Esophagus squamous epithelium (tissue), 5 donors: ENCODE data around the gene CTNNB1. TPM values are rescaled to one million over a fixed set of nuclear protein-coding genes. Genes with fewer than 3 reads are reported as not detected.

ENCODE experiments used
- DNase-seq: peaks from one replicate; lab custom pipeline; 2025; lab: John Stamatoyannopoulos, UW
- H3K27ac ChIP-seq, 4 donors: fragments of 200-600 bp; sonication (generic); one replicate each; pipeline ENCODE4 v1.5.1; 2016 to 2019; ENCODE audit warnings: mild to moderate bottlenecking in 1 of 4
- H3K27me3 ChIP-seq, 4 donors: fragments of 200-600 bp; sonication (generic); 1 replicate in 3 of 4; 2 replicates in 1 of 4; pipeline versions ENCODE4 v1.5.1 to v1.6.0; 2017 to 2021; ENCODE audit warnings: antibody characterized with exemption in 1 of 4
- H3K36me3 ChIP-seq, 3 donors: fragments of 200-600 bp; sonication (generic); one replicate each; pipeline ENCODE4 v1.5.1; 2016 to 2019
- H3K4me1 ChIP-seq, 3 donors: fragments of 200-600 bp; sonication (generic); one replicate each; pipeline ENCODE4 v1.5.1; 2017 to 2019
- H3K4me3 ChIP-seq, 4 donors: fragments of 200-600 bp; sonication (generic); 1 replicate in 3 of 4; 2 replicates in 1 of 4; pipeline ENCODE4 v1.5.1; 2016 to 2019; ENCODE audit warnings: mild to moderate bottlenecking in 2 of 4, moderate library complexity in 1 of 4
- H3K9me3 ChIP-seq, 3 donors: fragments of 200-600 bp; sonication (generic); one replicate each; pipeline ENCODE4 v1.5.1; 2016 to 2019
- CTCF ChIP-seq, 6 experiments: fragments of 450-650 bp in 4 of 6; fragments of 200-600 bp in 2 of 6; sonication (generic) in 2 of 6; IDR thresholded peaks; one replicate each; pipeline ENCODE4 v1.5.1; 2016 to 2019; ENCODE audit warnings: antibody characterized with exemption in 6 of 6, mild to moderate bottlenecking in 4 of 6, moderate library complexity in 4 of 6
- POLR2A ChIP-seq, 4 donors: fragments of 450-650 bp; IDR thresholded peaks; one replicate each; pipeline ENCODE4 v1.6.1; 2017; ENCODE audit warnings: antibody characterized with exemption in 4 of 4, mild to moderate bottlenecking in 4 of 4, moderate library complexity in 3 of 4
- WGBS, 2 donors: methylation state at CpG; one replicate each; pipeline ENCODE4 v1.1.5; 2018; 5-methylcytosine and 5-hydroxymethylcytosine counted together
- intact Hi-C: fragments of 100-400 bp; cut with DNase I; formaldehyde crosslinking; loops from one replicate; pipeline ENCODE4 v1.15.0; 2022
- total RNA-seq, 4 donors: library from RNA; depleted of rRNA; stranded (reverse); fragments of >200 nt; gene quantifications; one replicate each; pipeline ENCODE4 v1.1.0, GENCODE V29; 2016
- donor health status: DM: yes; HTN: yes; CAD: no.

Gene CTNNB1
- total RNA-seq, 4 donors from 2014 or later: 219 to 430 (median 290) TPM

GRCh38 chr3:41234823-41235721 lies 35.8 kb downstream of the CTNNB1 start:
- Histone ChIP-seq H3K4me3 (no peak overlapping the region), H3K27me3 (no peaks in the 10 kb centered on the region), H3K27ac (no peak overlapping the region), H3K36me3 (peaks cover 10 to 100% (median 40%) of the 10 kb centered on the region in 3 donors), H3K9me3 (no peaks in the 10 kb centered on the region), H3K4me1 (peaks cover 0 to 4% (median 0%) of the 10 kb centered on the region in 3 donors)
- TF ChIP-seq POLR2A (IDR thresholded peaks at IDR 0.05) (no peak), CTCF (IDR thresholded peaks at IDR 0.05) (no peak)
- WGBS, 2 donors: 58 to 60% methylated on average over 6 of the region's 6 CpGs
- intact Hi-C loops: no loop called here
- DNase-seq: no peak

- TF ChIP-seq CTCF (IDR thresholded peaks at IDR 0.05): no peak
- no peak for TF ChIP-seq POLR2A (IDR thresholded peaks at IDR 0.05)
- H3K4me3 ChIP-seq: no peak overlapping the region
- no peak overlapping the region for H3K27ac ChIP-seq
- H3K4me1 ChIP-seq: peaks cover 0 to 14% (median 0%) of the 10 kb centered on the region in 3 donors
- H3K36me3 ChIP-seq: peaks cover 10 to 100% (median 40%) of the 10 kb centered on the region in 3 donors
- no peaks in the 10 kb centered on the region for H3K9me3 ChIP-seq
- no peak for DNase-seq
- H3K27me3 ChIP-seq: no peaks in the 10 kb centered on the region
- intact Hi-C loops: no loop called here
- WGBS, 2 donors: 85 to 89% methylated on average over 2 of the region's 2 CpGs
These were observed 36.9 kb downstream of the CTNNB1 start for GRCh38 chr3:41236228-41236627.

- Histone ChIP-seq H3K4me3 (no peak overlapping the region), H3K36me3 (peaks cover 10 to 99% (median 40%) of the 10 kb centered on the region in 3 donors), H3K27ac (no peak overlapping the region), H3K9me3 (no peaks in the 10 kb centered on the region), H3K27me3 (no peaks in the 10 kb centered on the region), H3K4me1 (peaks cover 0 to 22% (median 0%) of the 10 kb centered on the region in 3 donors)
- intact Hi-C loops: no loop called here
- no peak for DNase-seq
- TF ChIP-seq CTCF (IDR thresholded peaks at IDR 0.05) (no peak), POLR2A (IDR thresholded peaks at IDR 0.05) (no peak)
- 78 to 93% methylated on average over 3 of the region's 3 CpGs for WGBS, 2 donors
These were observed 38.6 kb downstream of the CTNNB1 start for GRCh38 chr3:41237907-41238306.

- H3K27me3 ChIP-seq: no peaks in the 10 kb centered on the region
- H3K27ac ChIP-seq: peak overlapping the region in 1 of 4 donors; percentile 26
- WGBS, 2 donors: 21 to 33% methylated on average over 2 of the region's 2 CpGs
- peaks cover 10 to 82% (median 27%) of the 10 kb centered on the region in 3 donors for H3K36me3 ChIP-seq
- TF ChIP-seq CTCF (IDR thresholded peaks at IDR 0.05) (no peak), POLR2A (IDR thresholded peaks at IDR 0.05) (no peak)
- DNase-seq: no peak
- intact Hi-C loops: no loop called here
- H3K4me1 ChIP-seq: peaks cover 0 to 22% (median 0%) of the 10 kb centered on the region in 3 donors
- no peak overlapping the region for H3K4me3 ChIP-seq
- no peaks in the 10 kb centered on the region for H3K9me3 ChIP-seq
These were observed 40.3 kb downstream of the CTNNB1 start for GRCh38 chr3:41239587-41239986.

- peaks cover 10 to 72% (median 17%) of the 10 kb centered on the region in 3 donors for H3K36me3 ChIP-seq
- 59 to 61% methylated on average over 4 of the region's 4 CpGs for WGBS, 2 donors
These were observed 41.9 kb downstream of the CTNNB1 start for GRCh38 chr3:41241161-41241560.

More at GRCh38 chr3:41241161-41241560, 41.9 kb downstream of the CTNNB1 start:
- TF ChIP-seq CTCF (IDR thresholded peaks at IDR 0.05) (no peak), POLR2A (IDR thresholded peaks at IDR 0.05) (no peak)
- DNase-seq: no peak
- Histone ChIP-seq H3K27me3 (no peaks in the 10 kb centered on the region), H3K4me1 (peaks cover 0 to 22% (median 0%) of the 10 kb centered on the region in 3 donors), H3K4me3 (no peak overlapping the region), H3K9me3 (no peaks in the 10 kb centered on the region), H3K27ac (peak overlapping the region in 1 of 4 donors; percentile 24)
- intact Hi-C loops: no loop called here
